ENCODE measurements around the gene NT5C.

Gene NT5C

DNA sequence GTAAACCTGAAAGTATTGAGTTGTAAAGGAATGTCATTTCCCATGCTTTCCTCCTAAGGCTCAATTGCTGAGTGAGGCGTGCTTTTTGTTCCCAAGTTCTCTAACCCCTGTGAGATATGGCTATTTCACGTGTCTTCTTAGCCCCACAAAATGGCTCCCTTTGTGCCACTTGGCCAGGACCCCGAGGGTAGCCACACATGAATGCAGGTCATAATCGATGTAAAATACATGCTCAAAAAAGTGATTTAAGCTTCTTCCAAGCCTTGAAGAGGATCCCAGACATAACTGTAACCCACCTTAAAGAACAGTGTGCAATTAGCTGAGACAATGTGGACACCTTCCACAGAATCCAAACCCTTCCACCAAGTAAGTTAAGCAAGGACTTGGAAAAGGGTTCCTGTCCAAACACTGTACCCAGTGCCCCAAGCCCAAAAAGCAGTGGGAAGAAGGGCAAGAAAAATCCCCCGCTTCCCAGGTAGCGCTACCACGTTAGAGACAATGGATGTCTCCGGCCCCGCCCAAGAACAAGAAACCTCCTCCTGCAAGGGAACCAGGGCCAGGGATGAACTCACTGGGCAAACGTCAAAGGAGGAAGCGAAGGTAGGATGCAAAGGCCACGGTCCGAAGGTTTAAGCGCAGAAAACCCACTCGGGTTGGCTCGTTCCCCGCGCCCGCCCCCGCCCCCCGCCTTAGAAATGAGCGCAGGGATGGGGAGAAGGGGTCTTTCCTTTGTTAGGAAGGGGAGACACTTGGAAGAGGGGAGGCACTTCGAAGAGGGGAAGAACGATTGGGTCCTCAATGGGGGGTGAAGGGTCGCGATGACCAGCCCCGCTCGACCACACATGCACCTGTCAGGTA lies 21.6 kb upstream of the NT5C start:
- H3K4me3 ChIP-seq (replicated peaks; ENCODE audit: low read depth, low read length), result peak overlapping the region; percentile 96
- no peak for DNase-seq (ENCODE audit: extremely low read depth, low read depth)
- TF ChIP-seq, protein P1, sequence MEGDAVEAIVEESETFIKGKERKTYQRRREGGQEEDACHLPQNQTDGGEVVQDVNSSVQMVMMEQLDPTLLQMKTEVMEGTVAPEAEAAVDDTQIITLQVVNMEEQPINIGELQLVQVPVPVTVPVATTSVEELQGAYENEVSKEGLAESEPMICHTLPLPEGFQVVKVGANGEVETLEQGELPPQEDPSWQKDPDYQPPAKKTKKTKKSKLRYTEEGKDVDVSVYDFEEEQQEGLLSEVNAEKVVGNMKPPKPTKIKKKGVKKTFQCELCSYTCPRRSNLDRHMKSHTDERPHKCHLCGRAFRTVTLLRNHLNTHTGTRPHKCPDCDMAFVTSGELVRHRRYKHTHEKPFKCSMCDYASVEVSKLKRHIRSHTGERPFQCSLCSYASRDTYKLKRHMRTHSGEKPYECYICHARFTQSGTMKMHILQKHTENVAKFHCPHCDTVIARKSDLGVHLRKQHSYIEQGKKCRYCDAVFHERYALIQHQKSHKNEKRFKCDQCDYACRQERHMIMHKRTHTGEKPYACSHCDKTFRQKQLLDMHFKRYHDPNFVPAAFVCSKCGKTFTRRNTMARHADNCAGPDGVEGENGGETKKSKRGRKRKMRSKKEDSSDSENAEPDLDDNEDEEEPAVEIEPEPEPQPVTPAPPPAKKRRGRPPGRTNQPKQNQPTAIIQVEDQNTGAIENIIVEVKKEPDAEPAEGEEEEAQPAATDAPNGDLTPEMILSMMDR (IDR thresholded peaks at IDR 0.05; ENCODE audit: low read depth, low read length, missing control alignments), result no peak

- DNase-seq (ENCODE audit: extremely low read depth, low read depth), result no peak
- TF ChIP-seq, protein P1 (IDR thresholded peaks at IDR 0.05; ENCODE audit: low read depth, low read length, missing control alignments), result no peak
Measured at GRCh38 chr17:75152523-75152921, 21.0 kb upstream of the NT5C start.

GRCh38 chr17:75151930-75152329 lies 20.4 kb upstream of the NT5C start:
- TF ChIP-seq, protein P1 (IDR thresholded peaks at IDR 0.05; ENCODE audit: low read depth, low read length, missing control alignments), result no peak
- DNase-seq (ENCODE audit: extremely low read depth, low read depth), result no peak
- H3K4me3 ChIP-seq (replicated peaks; ENCODE audit: low read depth, low read length), result peak overlapping the region; percentile 96

More at GRCh38 chr17:75152523-75152921, 21.0 kb upstream of the NT5C start:
- H3K4me3 ChIP-seq (replicated peaks; ENCODE audit: low read depth, low read length), result peak overlapping the region; percentile 96

GRCh38 chr17:75147878-75148546 lies 16.5 kb upstream of the NT5C start:
- TF ChIP-seq, protein P1 (IDR thresholded peaks at IDR 0.05; ENCODE audit: low read depth, low read length, missing control alignments), result no peak
- H3K4me3 ChIP-seq (replicated peaks; ENCODE audit: low read depth, low read length), result no peak overlapping the region
- no peak for DNase-seq (ENCODE audit: extremely low read depth, low read depth)

- no peak overlapping the region for H3K4me3 ChIP-seq (replicated peaks; ENCODE audit: low read depth, low read length)
- TF ChIP-seq, protein P1 (IDR thresholded peaks at IDR 0.05; ENCODE audit: low read depth, low read length, missing control alignments), result no peak
- DNase-seq (ENCODE audit: extremely low read depth, low read depth), result no peak
Measured at GRCh38 chr17:75146592-75146991, 15.1 kb upstream of the NT5C start.

DNA sequence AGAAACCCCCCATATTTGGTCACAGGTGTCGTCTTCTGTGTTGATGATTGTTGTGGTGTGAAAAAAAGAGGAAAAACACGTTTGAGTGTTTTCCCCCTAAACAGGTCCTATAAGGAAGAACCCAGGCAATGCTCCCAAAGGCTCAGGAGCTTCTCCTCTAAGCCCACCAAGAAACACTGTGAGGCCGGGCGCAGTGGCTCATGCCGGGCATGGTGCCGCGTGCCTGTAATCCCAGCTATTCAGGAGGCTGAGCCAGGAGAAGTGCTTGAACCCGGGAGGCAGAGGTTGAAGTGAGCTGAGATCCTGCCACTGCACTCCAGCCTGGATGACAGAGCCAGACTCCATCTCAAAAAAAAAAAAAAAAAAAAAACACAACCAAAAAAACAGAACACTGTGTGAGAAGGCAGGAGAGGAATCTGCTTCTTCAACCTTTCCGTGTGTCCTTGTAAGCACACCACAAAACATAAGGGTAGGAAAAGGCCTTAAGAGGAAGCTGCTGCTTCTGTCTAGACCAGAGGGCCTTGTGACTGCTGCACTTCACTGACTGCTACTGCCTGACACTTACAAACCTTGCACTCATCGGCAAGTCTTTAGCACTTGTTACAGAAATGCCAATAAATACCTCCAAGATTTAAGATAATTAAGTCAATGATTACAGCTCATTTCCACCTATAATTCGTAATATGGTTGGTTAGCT lies 13.4 kb upstream of the NT5C start:
- no peak overlapping the region for H3K4me3 ChIP-seq (replicated peaks; ENCODE audit: low read depth, low read length)
- TF ChIP-seq, protein P1 (IDR thresholded peaks at IDR 0.05; ENCODE audit: low read depth, low read length, missing control alignments), result no peak
- DNase-seq (ENCODE audit: extremely low read depth, low read depth), result no peak

All from HFF-Myc (cell line).